ENCODE data around the gene TTC21B.

- TF ChIP-seq TCF7L2 (IDR thresholded peaks at IDR 0.05; ENCODE audit: low read depth, low read length) (no peak), ZNF217 (CRISPR knock-in tag; IDR thresholded peaks at IDR 0.05) (no peak), CTCF (IDR thresholded peaks at IDR 0.05 in 2 of 3, conservative IDR thresholded peaks at IDR 0.05 in 1 of 3; ENCODE audit: insufficient read depth in 2 of 3, low read depth in 1 of 3, low read length in 3 of 3) (no peak), RAD21 (CRISPR knock-in tag; conservative IDR thresholded peaks at IDR 0.05 in 1 of 2, IDR thresholded peaks at IDR 0.05 in 1 of 2) (no peak), POLR2AphosphoS5 (IDR thresholded peaks at IDR 0.05; ENCODE audit: control insufficient read depth, insufficient read depth, low read depth, low read length) (no peak), ZNF398 (CRISPR knock-in tag; IDR thresholded peaks at IDR 0.05) (no peak), CREM (IDR thresholded peaks at IDR 0.05; ENCODE audit: low read depth) (no peak), PRDM10 (IDR thresholded peaks at IDR 0.05; ENCODE audit: partially characterized antibody) (no peak), ATF1 (CRISPR knock-in tag; IDR thresholded peaks at IDR 0.05) (no peak), ATF1 (tag; IDR thresholded peaks at IDR 0.05) (no peak)
- TF ChIP-seq, protein P1, sequence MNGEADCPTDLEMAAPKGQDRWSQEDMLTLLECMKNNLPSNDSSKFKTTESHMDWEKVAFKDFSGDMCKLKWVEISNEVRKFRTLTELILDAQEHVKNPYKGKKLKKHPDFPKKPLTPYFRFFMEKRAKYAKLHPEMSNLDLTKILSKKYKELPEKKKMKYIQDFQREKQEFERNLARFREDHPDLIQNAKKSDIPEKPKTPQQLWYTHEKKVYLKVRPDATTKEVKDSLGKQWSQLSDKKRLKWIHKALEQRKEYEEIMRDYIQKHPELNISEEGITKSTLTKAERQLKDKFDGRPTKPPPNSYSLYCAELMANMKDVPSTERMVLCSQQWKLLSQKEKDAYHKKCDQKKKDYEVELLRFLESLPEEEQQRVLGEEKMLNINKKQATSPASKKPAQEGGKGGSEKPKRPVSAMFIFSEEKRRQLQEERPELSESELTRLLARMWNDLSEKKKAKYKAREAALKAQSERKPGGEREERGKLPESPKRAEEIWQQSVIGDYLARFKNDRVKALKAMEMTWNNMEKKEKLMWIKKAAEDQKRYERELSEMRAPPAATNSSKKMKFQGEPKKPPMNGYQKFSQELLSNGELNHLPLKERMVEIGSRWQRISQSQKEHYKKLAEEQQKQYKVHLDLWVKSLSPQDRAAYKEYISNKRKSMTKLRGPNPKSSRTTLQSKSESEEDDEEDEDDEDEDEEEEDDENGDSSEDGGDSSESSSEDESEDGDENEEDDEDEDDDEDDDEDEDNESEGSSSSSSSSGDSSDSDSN (IDR thresholded peaks at IDR 0.05; ENCODE audit: borderline replicate concordance in 1 of 2, low read depth in 2 of 2, low read length in 2 of 2): no peak
Observed at GRCh38 chr2:165891943-165892342, 61.6 kb downstream of the TTC21B start.

All from K562 (cell line).